Stimulated activated CD8-positive, alpha-beta memory T cell treated with anti-CD3 and anti-CD28 coated beads, Interleukin-15, amount 100 ng/mL, for 48 hours (primary cell): ENCODE results near the gene EIF2D.
A peak's percentile ranks its signal among the peaks of the same experiment; 100 is the strongest.

Experiments used
- DNase-seq, 2 donors: peaks; one replicate each; pipeline ENCODE4 v3.0.0-alpha.2; 2020; ENCODE audit warnings: low read depth in 2 of 2

EIF2D gene

DNA sequence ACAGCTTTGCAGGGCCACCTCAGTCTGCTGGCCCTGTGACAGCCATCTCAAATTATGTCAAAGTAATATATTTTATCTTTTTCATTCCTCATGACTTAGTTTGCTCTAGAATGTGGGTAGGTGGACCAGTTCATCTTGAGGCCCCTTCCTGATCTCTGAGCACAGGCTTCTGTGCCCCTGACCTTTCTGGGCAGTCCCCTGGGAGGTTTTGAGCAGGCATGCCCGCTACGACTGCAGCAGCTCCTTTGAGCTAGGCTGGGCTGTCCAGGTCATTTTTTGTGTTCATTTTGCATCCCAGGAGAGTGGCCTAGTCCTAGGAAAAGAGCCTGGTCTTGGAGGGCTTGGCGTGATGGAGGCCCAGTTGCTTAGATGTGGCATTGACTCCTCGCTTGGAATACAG is 42.7 kb downstream of the EIF2D start:
- DNase-seq, result no peak

DNA sequence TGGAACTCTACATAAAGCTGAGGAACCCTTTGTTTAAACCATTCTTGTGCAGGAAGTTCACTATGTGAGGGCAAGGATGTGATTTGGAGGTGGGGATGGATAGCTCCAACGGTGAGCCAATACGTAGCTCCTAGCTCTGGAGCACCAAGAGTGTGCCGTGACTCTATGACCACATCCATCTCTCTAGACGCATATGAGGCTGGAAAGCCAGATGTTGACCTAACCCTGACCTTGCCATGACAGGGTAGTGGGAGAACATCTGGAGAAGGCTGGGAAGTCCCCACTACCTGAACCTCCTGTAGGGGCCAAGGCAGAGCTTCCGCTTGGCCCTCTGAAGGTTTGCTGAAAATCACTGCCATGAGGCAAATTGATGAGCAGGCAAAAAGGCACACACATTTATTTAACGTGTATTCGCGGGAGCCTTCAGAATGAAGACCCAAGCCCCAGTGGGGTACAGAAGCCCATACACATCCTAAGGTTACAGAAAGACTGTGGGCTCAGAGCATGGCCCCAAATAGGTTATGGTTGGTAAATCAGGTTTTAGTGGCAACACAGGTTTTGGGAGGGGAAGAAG is 43.4 kb downstream of the EIF2D start:
- DNase-seq, result no peak

DNA sequence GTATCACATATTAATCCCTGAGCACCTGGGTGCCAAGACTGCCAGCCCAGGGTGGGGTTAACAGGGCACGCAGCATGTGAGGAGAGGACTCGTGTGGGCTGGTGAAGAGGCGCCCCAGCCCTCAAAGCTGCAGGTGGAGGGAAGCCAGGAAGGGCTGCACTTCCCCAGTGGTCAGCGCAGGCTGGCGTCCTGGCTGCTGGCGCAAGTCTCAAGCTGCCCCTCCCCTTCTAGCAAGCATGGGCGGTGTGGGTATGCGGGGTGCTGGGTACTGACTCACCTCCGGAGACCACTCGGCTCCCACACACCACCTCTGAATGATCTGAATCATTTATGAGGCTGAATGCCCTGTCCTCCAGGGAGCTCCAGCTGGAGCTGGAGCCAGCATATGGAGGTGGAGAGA is 44.0 kb downstream of the EIF2D start:
- no peak for DNase-seq

DNA sequence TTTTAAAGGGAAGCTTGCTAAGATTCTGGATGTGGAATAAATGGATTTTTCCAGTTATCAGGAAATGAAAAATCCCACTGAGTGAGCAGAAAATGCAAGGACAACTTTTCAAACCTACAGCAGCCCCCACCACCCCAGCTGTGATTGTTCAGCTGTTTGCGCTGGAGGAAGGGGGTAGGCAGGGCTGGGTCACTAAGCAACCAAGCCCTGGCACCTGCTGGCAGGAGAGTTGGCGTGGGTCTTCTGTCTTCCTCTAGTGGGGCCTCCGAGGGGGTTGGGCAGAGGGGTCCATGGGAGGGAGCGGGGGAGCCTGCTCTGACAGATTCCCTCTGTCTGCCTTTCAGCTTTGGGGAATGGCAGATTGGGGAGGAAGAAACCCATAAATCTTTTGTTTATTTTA is 45.3 kb downstream of the EIF2D start:
- DNase-seq, result no peak

DNA sequence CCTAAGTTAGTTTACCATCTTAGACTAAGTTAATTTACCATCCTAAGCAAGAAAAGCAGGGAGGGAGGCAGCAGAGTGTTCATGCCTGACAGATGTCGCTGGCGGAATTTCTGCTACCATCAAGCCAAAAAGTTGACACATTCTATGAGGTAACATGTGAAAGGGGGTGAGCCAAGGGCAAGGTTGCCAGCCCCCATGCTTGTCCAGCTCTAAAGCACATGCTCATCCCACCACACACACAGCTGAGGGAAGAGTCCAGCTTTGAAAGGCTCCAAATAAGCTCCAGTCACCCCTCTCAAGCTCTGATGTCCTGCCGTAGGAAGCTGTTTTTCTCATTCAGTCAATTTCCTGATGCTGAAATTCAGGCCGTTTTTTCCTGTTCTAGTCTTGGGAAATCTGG is 46.3 kb downstream of the EIF2D start:
- no peak for DNase-seq

DNA sequence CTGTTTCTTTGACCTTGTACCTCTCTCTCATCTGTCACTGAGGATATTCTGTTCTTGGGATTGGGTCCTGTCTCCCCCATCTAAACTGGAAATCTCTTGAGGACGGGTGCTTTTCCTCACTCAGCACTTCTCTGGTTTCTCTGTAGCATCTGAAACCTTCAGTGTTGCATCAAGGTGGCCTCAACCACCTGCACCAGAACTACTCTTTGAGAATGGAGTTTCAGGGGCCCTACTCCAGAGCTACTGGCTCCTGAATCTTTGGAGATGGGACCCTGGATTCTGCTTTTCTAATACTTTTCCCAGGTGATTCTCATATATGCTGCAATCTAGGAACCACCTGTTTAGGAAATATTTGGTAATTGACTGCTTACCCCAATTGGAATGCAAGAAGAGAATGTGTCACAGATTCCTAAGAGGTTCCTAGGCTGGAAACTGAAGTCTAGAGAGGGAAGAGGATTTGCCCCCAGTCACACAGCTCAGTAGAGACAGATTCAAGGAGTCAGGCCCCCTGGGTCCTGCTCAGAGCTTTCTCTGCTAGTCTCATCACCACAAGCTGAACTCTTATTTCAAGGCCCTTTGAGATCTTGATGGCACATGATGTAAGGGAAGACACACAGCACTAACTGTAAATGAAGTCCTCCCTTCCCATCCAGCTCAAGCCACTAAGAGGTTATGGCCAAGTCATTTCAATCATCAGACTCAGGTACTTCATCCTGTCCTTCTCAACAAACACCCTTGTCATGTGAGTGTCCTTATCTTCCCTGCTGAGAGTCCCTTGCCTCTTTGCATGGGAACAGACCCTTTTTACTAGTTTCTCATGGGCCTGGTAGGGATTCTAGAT is 48.7 kb downstream of the EIF2D start:
- no peak for DNase-seq

DNA sequence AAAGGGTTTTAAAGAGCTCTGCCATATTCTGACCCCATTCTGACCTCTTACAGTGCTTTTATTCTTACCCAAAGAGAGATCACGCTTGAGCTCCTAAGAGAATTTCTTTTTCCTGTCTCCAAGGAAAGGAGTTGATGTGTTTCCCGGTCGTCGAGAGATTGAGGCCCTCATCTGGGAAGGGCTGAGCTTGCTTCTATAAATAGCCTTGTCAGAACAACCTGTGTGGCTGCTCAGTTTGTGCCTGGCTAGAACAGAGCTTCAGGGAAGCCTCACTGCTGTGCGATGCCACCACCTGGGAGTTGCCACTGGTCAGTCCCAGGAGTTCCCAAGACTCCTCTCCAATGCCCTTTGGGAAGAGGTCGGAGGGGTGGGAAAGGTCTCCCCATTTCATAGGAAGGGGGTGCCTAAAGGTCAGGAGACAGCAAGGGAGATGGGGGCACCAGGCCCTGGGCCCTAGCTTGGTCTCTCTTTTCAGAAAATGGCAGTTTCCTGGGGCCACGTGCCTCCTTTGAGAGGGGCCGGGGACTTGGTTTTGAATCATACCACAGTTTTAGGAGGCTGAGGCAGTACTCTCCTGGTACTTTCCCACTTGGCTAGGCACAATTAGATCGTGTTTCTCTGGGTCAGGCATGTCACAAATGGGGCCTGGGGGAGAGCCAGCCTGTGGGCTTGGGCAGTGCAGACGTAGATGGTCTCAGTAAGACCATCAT is 52.1 kb downstream of the EIF2D start:
- no peak for DNase-seq

DNA sequence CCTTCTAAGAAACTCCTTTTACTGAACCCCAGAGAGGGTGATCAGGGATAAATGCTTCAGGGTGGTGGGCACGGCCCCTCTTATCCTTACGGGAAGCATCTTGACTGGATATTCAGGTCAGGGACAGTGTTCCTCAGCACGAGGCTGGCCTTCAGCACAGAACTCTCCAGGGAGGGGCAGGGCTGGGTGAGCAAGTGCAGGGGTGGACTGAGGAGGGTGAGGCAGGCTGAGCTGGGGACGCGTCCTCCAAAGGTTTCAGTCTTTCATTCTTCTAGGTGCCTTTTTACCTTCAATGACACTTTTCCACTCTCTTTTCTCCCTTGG is 52.6 kb downstream of the EIF2D start:
- DNase-seq, result no peak

DNA sequence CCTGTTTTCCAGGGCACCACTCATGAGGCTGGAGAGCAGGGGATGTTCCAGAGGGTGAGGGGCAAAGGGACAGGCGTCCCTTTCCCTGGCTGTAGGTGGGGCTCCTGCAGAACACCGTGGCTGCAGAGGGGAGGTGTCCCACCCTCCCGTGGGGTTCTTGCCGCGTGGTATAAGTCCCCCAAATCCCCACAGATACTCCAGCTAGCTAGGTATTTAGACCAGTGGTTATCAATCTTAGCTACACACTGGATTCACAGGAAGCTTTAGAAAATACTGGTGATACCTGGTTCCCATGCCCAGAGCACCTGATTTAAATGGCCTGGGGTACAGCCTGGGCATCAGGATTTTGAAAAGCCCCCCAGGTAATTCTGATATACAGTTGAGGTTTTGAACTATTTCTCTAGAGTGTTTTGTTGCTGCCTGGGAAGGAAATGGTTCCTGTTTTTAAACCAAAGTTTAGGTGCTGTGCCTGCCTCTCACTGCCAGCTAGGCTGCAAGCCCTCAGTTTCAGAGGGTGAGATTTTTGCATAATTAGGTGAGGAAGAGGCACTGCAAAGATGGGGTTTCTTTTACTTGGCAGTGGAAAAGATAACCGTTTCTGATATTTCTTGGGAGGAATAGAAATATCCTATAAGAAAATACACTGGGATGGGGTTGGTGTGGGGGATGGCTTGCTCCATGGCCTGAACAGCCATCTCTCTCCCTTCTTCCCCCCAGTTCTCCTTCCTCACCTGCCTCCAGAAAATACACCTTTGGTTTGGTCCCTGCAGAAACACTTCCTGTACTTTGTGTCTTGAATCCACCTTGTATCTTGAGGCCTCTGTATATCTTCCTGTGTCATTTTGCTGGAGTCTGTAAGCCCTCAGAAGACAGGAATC is 53.2 kb downstream of the EIF2D start:
- no peak for DNase-seq

DNA sequence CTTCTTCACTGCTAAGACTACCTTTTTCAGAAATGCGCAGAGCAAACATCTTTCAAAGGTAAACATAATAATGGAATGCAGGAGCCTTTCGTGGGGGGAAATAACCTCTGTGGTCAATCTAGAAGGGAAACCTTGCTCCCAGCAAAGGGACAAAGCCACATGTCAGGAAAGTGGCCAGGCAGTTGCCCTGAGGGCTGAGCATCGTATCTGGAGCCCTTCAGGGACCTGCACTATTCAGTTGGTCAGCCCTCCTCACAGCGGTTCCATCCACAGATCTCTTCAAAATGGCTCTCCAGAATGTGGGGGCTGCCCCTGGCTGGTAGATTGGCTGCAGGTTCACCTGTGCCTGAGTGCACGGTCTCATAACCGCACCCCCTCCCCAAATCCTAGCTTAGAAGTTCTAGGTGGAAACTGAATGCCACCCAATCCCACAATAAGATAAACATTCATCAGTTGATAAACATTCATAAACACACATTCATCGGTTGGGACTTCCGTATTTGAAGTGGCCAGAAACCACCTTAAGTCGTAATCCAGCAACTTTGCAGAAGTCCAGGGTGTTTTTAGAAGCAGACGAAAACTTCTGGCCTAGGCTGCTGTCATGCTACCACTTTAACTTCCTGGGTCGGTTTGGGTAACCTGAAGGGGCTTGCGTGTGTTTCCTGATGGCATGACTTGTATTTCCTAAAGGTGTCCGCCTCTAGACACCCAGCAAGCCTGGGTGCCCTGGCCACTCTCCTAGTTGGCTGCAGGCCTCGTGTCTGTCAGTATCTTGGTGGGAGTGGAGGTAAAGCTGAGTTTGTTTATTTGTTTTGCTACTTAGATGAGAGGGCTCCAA is 54.4 kb downstream of the EIF2D start:
- DNase-seq, result no peak

DNA sequence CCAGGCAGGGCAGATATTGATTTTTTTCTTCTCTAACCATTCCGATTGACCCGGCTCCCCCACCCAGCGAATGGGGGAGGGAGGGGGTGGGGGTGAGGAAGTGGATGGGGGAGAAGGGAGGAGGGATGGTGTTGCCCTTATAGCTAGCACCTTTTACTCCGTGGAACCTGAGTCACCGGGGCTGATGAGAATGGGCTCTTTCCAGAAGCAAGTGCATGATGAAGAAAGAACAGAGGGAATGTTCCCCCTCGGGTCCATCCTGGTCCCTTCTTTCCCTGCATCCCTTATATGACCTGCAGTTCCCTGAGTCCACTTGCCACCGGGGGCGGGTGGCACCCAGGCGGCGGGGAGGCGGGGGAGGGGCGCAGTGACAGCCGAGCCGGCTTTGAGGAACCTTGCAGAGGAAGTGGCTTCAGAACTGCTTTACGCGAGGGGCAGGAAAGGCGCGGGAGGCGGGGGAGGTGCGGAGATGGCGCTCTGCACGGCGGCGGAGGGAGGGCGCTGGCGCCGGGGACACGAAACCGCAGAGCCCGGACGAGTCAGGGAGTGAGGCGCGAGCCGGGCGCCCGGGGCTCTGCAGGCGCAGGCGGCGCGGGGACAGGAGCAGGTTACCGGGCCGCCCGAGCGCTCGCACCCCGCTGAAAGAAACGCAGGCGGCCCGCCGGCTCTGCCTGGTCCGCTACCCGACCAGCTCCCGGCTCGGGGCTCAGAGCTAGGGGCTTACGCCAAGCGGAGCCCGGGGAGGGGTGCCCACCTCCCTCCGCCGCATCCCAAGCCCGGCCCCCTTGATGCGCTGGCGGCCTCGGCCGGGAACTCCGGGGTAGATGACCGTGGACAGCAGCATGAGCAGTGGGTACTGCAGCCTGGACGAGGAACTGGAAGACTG is 55.3 kb downstream of the EIF2D start:
- peak; percentile 88 to 91 for DNase-seq

DNA sequence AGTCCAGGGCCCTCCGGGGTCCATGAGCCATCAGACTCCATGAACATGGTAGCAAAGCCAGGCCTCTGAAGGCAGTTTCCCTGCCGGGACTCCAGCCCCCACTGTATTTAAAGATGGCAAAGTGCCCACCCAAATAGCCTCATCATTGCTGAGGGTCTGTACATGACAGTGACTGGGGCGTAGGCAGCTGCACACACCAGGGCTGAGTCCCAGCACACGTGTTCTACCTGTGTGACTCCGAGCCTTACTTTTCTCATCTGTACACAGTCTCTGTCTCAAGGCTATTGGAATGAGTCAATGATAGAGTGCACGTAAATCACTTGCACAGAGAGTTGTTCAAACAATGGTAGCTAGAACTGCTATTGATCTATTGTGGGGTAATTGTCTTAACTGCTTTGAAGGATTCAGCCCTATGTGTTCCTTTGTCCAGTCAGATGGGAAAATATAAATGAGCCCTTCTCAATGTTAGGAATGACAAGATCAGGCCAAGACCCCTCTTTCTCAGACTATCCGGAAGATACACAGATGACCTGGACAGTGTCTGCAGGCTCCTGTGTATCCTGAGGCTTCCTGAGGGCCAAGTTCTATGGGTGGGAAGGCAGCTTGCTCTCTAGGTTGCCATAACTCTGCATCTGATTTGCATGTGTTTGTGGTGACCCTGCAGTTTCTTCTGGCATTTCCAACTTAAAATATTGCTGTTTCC is 56.1 kb downstream of the EIF2D start:
- DNase-seq, result no peak

DNA sequence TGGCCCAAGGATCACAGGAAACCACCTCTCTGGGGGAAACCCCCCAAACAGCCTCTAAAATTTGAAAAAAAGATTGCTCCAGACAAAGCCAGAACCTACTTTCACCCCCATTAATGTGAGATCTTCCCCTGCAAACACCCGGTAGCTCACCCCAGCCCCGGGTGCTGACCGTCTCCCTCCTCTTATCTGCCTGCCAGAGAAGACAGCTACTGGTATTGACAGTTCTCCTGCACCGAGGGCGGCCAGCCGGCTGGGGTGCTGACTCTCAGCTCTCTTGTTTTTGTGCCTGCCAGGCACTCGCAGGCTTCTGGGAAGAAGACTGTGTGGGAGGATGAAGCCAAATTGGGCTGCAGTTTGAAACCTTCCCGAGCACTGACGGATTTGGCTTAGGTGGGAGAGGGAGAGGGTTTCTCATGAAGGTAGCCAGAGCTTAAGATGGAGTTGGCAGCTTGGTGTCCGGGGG is 56.8 kb downstream of the EIF2D start:
- no peak for DNase-seq

DNA sequence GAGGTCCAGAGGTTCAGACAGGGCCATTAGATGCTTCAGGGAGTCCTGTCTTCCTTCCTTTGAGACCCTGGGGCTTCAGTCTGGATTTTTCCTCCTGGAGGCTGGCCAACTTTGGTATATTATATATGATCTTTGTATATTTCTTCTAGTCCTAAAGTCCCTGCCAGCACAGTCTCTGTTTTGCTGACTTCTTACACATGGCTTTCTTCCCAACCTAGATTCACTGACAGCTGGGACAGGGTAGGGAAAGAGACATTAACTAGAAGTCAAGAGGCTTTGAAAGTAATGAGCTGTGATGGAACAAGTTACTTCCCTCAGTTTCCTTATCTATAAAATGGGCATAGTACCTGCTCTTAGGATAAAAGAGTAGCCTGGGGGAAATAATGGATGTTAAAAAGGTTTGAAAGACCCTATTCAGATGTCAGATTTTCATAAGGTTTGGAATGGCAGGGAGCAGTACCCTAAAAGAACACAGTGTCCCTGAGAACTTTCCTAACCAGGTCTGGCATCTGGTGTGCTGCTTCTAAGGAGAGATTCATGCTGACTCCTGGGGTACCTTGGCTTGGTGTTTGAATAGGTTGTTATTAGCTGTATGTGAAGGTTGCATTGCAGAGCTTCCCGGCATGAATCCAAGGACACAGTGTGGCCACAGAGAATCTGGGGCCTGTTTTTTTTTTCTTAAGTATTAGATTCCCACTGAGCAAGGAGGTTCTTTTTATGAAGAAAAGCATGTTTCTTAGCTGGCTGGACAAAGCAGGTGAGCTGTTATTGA is 57.4 kb downstream of the EIF2D start:
- no peak for DNase-seq

DNA sequence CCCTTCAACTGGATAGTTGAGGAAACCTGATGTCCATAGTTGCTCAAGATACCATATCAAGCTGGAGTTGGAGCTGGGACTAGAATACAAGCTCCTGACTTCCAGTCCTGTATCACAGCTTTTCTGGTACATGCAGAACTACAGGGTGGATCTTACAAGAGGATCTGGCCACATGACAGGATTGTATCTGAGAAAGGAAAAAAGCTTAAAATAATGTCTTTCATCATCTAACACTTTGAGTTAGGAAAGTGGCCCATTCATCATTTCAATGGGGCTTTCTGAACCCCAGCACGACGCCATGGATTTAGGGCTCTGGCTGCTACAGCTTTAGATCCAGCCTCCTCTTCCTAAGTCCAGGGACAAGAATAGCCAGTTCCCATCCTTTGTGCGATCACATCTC is 58.1 kb downstream of the EIF2D start:
- no peak for DNase-seq

DNA sequence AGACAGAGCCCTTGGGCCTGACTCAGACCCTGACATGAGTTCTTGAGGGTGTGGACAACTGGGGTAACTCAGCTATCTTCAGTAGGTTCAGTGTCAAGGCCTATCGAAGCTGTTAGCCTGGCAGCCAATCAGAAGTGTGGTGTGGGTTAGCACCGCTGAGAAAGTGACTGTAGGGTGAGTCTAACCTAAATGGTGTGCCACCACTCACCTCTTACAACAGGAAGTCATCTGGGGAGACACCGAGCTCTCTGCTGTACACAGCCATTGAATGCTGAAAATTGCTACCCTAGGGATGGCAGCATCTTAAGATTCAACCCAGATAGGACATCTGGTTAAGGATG is 60.3 kb downstream of the EIF2D start:
- peak in 1 of 2 donors; percentile 68 for DNase-seq

DNA sequence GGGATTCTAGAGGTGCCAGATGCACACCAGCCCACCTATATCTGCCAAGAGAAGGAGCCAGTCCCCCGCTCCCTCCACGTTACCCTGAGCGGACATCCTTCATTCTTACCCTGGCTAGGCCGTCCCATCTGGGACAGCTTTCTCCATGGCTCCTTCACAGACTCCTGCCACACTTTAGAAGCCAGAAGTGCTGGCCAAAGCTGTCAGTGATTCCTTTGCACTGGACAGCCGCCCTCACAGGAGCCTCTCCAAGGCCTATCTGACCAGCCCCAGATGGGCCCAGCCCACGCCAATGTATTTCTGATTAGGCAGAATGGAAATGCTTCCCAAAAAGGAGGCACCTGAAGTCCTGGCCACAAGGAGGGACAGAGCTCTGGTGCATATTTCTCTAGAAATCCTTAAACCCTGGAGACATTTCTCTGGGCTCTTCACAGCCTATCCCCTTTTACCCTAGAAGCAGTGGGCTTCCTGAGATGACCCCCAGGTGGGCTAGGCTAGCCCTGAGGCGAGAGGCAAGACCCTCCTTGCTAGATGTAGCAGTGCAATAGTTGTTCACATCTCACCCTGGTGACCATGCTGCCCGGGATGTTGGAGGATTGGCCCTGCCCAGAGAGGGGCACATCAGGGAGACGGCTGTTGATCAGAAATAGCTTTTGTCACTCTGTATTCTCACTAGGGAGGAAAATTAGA is 60.8 kb downstream of the EIF2D start:
- DNase-seq, result no peak

DNA sequence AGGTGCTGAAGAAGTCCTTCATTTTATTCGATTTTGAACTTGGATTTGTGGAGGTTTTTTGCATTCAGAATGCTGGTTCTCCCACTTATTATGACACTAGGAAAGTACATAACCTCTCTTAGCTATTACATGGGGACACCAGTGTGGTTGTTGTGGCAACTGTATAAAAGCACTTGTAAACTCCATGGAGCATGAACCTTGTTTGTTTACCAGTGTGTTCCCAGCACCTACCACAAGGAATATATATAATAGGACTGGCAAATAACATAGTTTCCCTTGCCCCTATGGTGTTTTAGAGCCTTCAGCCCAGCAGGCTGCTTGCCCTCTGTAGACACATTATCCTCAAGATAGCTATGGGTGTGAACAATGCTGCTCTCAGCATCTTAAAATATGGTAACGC is 61.8 kb downstream of the EIF2D start:
- no peak for DNase-seq
